HepG2 (cell line): ENCODE measurements around the gene STPG2. TPM values are rescaled to one million over a fixed set of nuclear protein-coding genes. Genes with fewer than 3 reads are reported as not detected.

Source experiments
- ATAC-seq: fragments of 200-7000 bp; cut with Tn5 transposase; 3 replicates; pipeline ENCODE4 v1.9.1; 2020; ENCODE audit warnings: mild to moderate bottlenecking, moderate library complexity
- BruUV-seq: library from RNA; stranded (reverse); fragments of 400-500 nt; replicated peaks from 2 replicates; lab custom pipeline; 2021; lab: Mats Ljungman, UMichigan
- CTCF ChIA-PET: fragments of 300-600 bp; formaldehyde crosslinking; extraction: SDS; loops from one replicate; lab custom pipeline; 2021; ENCODE audit warnings: low total read pairs, inconsistent platforms, low intra/inter-chr PET ratio; lab: Yijun Ruan, JAX
- POLR2A ChIA-PET: fragments of 350-600 bp; sonication (Branson Sonifier 250); formaldehyde crosslinking; loops from one replicate; lab custom pipeline; 2020; ENCODE audit warnings: antibody characterized with exemption, inconsistent platforms; lab: Yijun Ruan, JAX
- DNase-seq: peaks from one replicate; pipeline ENCODE4 v3.0.0-alpha.2; 2015; ENCODE audit warnings: low spot score
- FAIRE-seq: peaks from 3 replicates; lab custom pipeline; 2011; peaks lifted over from hg19 to GRCh38; lab: Jason Lieb, UNC
- H2AFZ ChIP-seq: one replicate; pipeline ENCODE4 v1.6.1; 2011; ENCODE audit warnings: low read length, inconsistent platforms
- H3K27ac ChIP-seq: fragments of 300-600 bp; 3 replicates; pipeline ENCODE4 v1.8.0; 2011; ENCODE audit warnings: mixed run types, mild to moderate bottlenecking, mixed read lengths, low read length, inconsistent platforms; ENCODE audit not compliant: insufficient read depth; ENCODE audit errors: extremely low read length
- H3K27me3 ChIP-seq, 2 experiments: fragments of 200-600 bp in 1 of 2; 2 replicates in 1 of 2; 3 replicates in 1 of 2; pipeline versions ENCODE4 v1.6.0 to v1.8.0; 2011; ENCODE audit warnings: low read length in 2 of 2, mild to moderate bottlenecking in 2 of 2, moderate library complexity in 2 of 2, inconsistent platforms in 1 of 2; ENCODE audit not compliant: insufficient read depth in 2 of 2, control insufficient read depth in 1 of 2
- H3K36me3 ChIP-seq, 2 experiments: fragments of 200-600 bp in 1 of 2; replicated peaks in 1 of 2; 2 replicates in 1 of 2; 3 replicates in 1 of 2; pipeline versions ENCODE4 v1.5.1 to v1.8.0; 2011; ENCODE audit warnings: low read length in 2 of 2, inconsistent platforms in 1 of 2; ENCODE audit not compliant: insufficient read depth in 2 of 2, control insufficient read depth in 1 of 2
- H3K4me1 ChIP-seq: 2 replicates; pipeline ENCODE4 v1.5.1; 2012; ENCODE audit warnings: low read length, inconsistent platforms; ENCODE audit not compliant: insufficient read depth
- H3K4me2 ChIP-seq: 2 replicates; pipeline ENCODE4 v1.6.0; 2011; ENCODE audit warnings: low read depth, low read length, inconsistent platforms
- H3K4me3 ChIP-seq, 3 experiments: fragments of 200-600 bp in 1 of 3; sonication (generic), shearing (Covaris generic) in 1 of 3; replicated peaks in 1 of 3; 2 replicates each; pipeline ENCODE4 v1.5.1; 2011 to 2016; ENCODE audit warnings: low read length in 3 of 3, inconsistent platforms in 2 of 3, low read depth in 2 of 3, mild to moderate bottlenecking in 2 of 3, control low read depth in 1 of 3, mixed read lengths in 1 of 3; ENCODE audit not compliant: insufficient read depth in 1 of 3
- H3K79me2 ChIP-seq: one replicate; pipeline ENCODE4 v1.6.1; 2011; ENCODE audit warnings: low read length, inconsistent platforms; ENCODE audit not compliant: insufficient read depth
- H3K9ac ChIP-seq: 2 replicates; pipeline ENCODE4 v1.6.0; 2011; ENCODE audit warnings: mild to moderate bottlenecking, low read depth, low read length, inconsistent platforms; ENCODE audit not compliant: insufficient read depth
- H3K9me3 ChIP-seq: 2 replicates; pipeline ENCODE4 v1.5.1; 2012; ENCODE audit warnings: mild to moderate bottlenecking, low read length
- H4K20me1 ChIP-seq: 2 replicates; pipeline ENCODE4 v1.6.0; 2011; ENCODE audit warnings: inconsistent platforms, mild to moderate bottlenecking, low read length, moderate library complexity; ENCODE audit not compliant: insufficient read depth
- ATF7 ChIP-seq, 2 experiments: fragments of 450-650 bp in 1 of 2; sonication (generic) in 1 of 2; formaldehyde crosslinking in 1 of 2; IDR thresholded peaks; 2 replicates each; pipeline versions ENCODE4 v1.4.0 to v1.6.1; 2016 to 2020; ENCODE audit warnings: antibody characterized with exemption in 1 of 2, mild to moderate bottlenecking in 1 of 2, missing genetic modification reagents in 1 of 2
- BCL6 ChIP-seq: IDR thresholded peaks from 2 replicates; pipeline ENCODE4 v1.6.1; 2016; ENCODE audit warnings: missing genetic modification reagents, missing compliant biosample characterization
- CEBPB ChIP-seq: IDR thresholded peaks from 2 replicates; pipeline ENCODE4 v1.6.1; 2011; ENCODE audit warnings: low read depth, low read length, improper control_type of control experiment, borderline replicate concordance
- ERF ChIP-seq: IDR thresholded peaks from 2 replicates; pipeline ENCODE4 v1.6.1; 2018; ENCODE audit warnings: missing biosample characterization, missing genetic modification reagents
- GABPB1 ChIP-seq: IDR thresholded peaks from 2 replicates; pipeline ENCODE4 v1.6.1; 2016; ENCODE audit warnings: mild to moderate bottlenecking, missing genetic modification reagents, moderate library complexity, missing compliant biosample characterization
- ONECUT2 ChIP-seq: sonication (generic); formaldehyde crosslinking; IDR thresholded peaks from 2 replicates; pipeline ENCODE4 v1.4.0; 2020; ENCODE audit warnings: missing genetic modification reagents
- PAWR ChIP-seq: sonication (generic); formaldehyde crosslinking; IDR thresholded peaks from 2 replicates; pipeline ENCODE4 v1.4.0; 2020; ENCODE audit warnings: missing genetic modification reagents, mild to moderate bottlenecking, borderline replicate concordance
- POLR2G ChIP-seq: fragments of 200-400 bp; formaldehyde crosslinking; IDR thresholded peaks from 2 replicates; pipeline ENCODE4 v1.6.1; 2018; ENCODE audit warnings: mild to moderate bottlenecking, low read depth, low read length, moderate library complexity
- RXRA ChIP-seq: sonication (generic); formaldehyde crosslinking; IDR thresholded peaks from 2 replicates; pipeline ENCODE4 v1.5.1; 2020; ENCODE audit warnings: missing genetic modification reagents
- SPEN ChIP-seq: sonication (generic); formaldehyde crosslinking; IDR thresholded peaks from 2 replicates; pipeline ENCODE4 v1.5.1; 2020; ENCODE audit warnings: low read depth, mild to moderate bottlenecking, missing genetic modification reagents
- U2AF1 ChIP-seq: fragments of 200-400 bp; formaldehyde crosslinking; optimal IDR thresholded peaks from 2 replicates; pipeline ENCODE3; 2017; ENCODE audit warnings: mild to moderate bottlenecking, low read depth, low read length
- ZNF224 ChIP-seq: sonication (generic); formaldehyde crosslinking; IDR thresholded peaks from 2 replicates; pipeline ENCODE4 v1.5.0; 2020; ENCODE audit warnings: mild to moderate bottlenecking, missing genetic modification reagents
- ZNF235 ChIP-seq: sonication (generic); formaldehyde crosslinking; IDR thresholded peaks from 2 replicates; pipeline ENCODE4 v1.8.1; 2023; ENCODE audit warnings: mild to moderate bottlenecking, missing genetic modification reagents, borderline replicate concordance
- ZNF251 ChIP-seq: sonication (generic); formaldehyde crosslinking; IDR thresholded peaks from 2 replicates; pipeline ENCODE4 v1.9.0; 2021; ENCODE audit warnings: mild to moderate bottlenecking, missing genetic modification reagents
- ZNF333 ChIP-seq: sonication (generic); formaldehyde crosslinking; IDR thresholded peaks from 2 replicates; pipeline ENCODE4 v1.4.0; 2020; ENCODE audit warnings: mild to moderate bottlenecking, missing genetic modification reagents, borderline replicate concordance
- ZNF556 ChIP-seq: sonication (generic); formaldehyde crosslinking; IDR thresholded peaks from 2 replicates; pipeline ENCODE4 v1.4.0; 2020; ENCODE audit warnings: mild to moderate bottlenecking, missing genetic modification reagents, borderline replicate concordance
- ZNF841 ChIP-seq: sonication (generic); formaldehyde crosslinking; IDR thresholded peaks from 2 replicates; pipeline ENCODE4 v1.8.1; 2023; ENCODE audit warnings: missing genetic modification reagents, borderline replicate concordance
- ZSCAN25 ChIP-seq: sonication (generic); formaldehyde crosslinking; IDR thresholded peaks from 2 replicates; pipeline ENCODE4 v1.8.0; 2022; ENCODE audit warnings: mild to moderate bottlenecking, missing genetic modification reagents
- WGBS: methylation state at CpG from one replicate; pipeline ENCODE4 v1.1.6; 2017; ENCODE audit warnings: low lambda C conversion rate; 5-methylcytosine and 5-hydroxymethylcytosine counted together
- in situ Hi-C: cut with HindIII; loops from 2 replicates; pipeline ENCODE4 v1.10.0; 2017; ENCODE audit warnings: low pct_unique_long_range_greater_than_20kb; ENCODE audit not compliant: extremely low pct_ligation_motif_present
- intact Hi-C: fragments of 100-400 bp; cut with micrococcal nuclease; formaldehyde crosslinking; loops from one replicate; pipeline ENCODE4 v1.10.0; 2022; ENCODE audit not compliant: unreplicated experiment
- polyA plus RNA-seq, 8 experiments: library from polyadenylated mRNA; depleted of rRNA in 3 of 8; stranded (reverse) in 7 of 8; unstranded in 1 of 8; fragments of >200 nt; fragmentation: Illumina TruSeq in 4 of 8; extraction: Trizol in 4 of 8; gene quantifications; 2 replicates each; pipeline versions ENCODE4 v1.2.1 to v1.2.3, GENCODE V29; 2011 to 2016; ENCODE audit warnings: low read depth in 4 of 8, missing spikeins in 1 of 8, mixed read lengths in 1 of 8; ENCODE audit not compliant: insufficient read depth in 1 of 8
- total RNA-seq, 5 experiments: library from RNA; depleted of rRNA; stranded (reverse); fragments of >200 nt; fragmentation: Illumina TruSeq; extraction: Trizol; gene quantifications; 2 replicates each; pipeline ENCODE4 v1.2.3, GENCODE V29; 2016; ENCODE audit warnings: low read depth in 1 of 5
- TF ChIP-seq, protein P1 (sequence below): sonication (generic); formaldehyde crosslinking; IDR thresholded peaks from 2 replicates; pipeline ENCODE4 v1.9.0; 2021; ENCODE audit warnings: missing genetic modification reagents, borderline replicate concordance

Gene STPG2
- total and polyA plus RNA-seq, 2 of the 13 experiments (the other 11 are each of a cell fraction or from before 2014, with no cell fraction given) = 0.07 TPM; not detected in 1

GRCh38 chr4:98148856-98149255, 5.6 kb upstream of the STPG2 start:
- Histone ChIP-seq H3K79me2 (no peaks in the 10 kb centered on the region), H3K4me1 (peaks cover 3% of the 10 kb centered on the region), H3K9me3 (peaks cover 9% of the 10 kb centered on the region; the same call in 1 of the 2 replicates), H3K9ac (no peak overlapping the region), H4K20me1 (no peaks in the 10 kb centered on the region), H3K27ac (no peak overlapping the region), H3K4me2 (no peak overlapping the region), H3K36me3 (no peaks in the 10 kb centered on the region), H2AFZ (no peak overlapping the region), H3K4me3 (no peak overlapping the region), H3K27me3 (no peaks in the 10 kb centered on the region; a peak in 1 of 5 replicates)
- no peak for ATAC-seq
- CTCF ChIA-PET = no interaction called here
- FAIRE-seq = no peak
- no TSS peak for BruUV-seq
- intact Hi-C loops (loop anchor here (10.0 kb wide), 1 partner anchor 316 kb away; no protein-coding TSS in a partner anchor), in situ Hi-C loops (no loop called here)
- POLR2A ChIA-PET = no interaction called here
- no peak for DNase-seq
- 0 out of 2 replicates have a peak, but pooled peaks have one; percentile 1 for TF ChIP-seq CEBPB
- TF ChIP-seq U2AF1 = no peak
- TF ChIP-seq ONECUT2 (CRISPR knock-in tag) = no peak

- no CpG with 5 or more reads among the region's 3 CpGs for WGBS
- H4K20me1 ChIP-seq = no peaks in the 10 kb centered on the region
- intact Hi-C loops (no loop called here), in situ Hi-C loops (no loop called here)
- H3K4me2 ChIP-seq = no peak overlapping the region
- no peaks in the 10 kb centered on the region for H3K4me1 ChIP-seq
- no peak overlapping the region for H3K4me3 ChIP-seq
- no peak overlapping the region for H3K9ac ChIP-seq
- no peaks in the 10 kb centered on the region for H3K27me3 ChIP-seq
- H3K9me3 ChIP-seq = no peaks in the 10 kb centered on the region
- H3K79me2 ChIP-seq = no peaks in the 10 kb centered on the region
- CTCF ChIA-PET = no interaction called here
- H3K36me3 ChIP-seq = no peaks in the 10 kb centered on the region
- H3K27ac ChIP-seq = no peak overlapping the region
- FAIRE-seq = no peak
- no TSS peak for BruUV-seq
- no peak overlapping the region for H2AFZ ChIP-seq
- no peak for DNase-seq
- no peak for ATAC-seq
- POLR2A ChIA-PET = no interaction called here
- no peak for TF ChIP-seq ZNF556 (CRISPR knock-in tag)
- TF ChIP-seq U2AF1 = no peak
- TF ChIP-seq PAWR (CRISPR knock-in tag) = no peak
- no peak for TF ChIP-seq GABPB1 (CRISPR knock-in tag)
- TF ChIP-seq ATF7 (IDR thresholded peaks at IDR 0.05) = no peak
- TF ChIP-seq ATF7 (CRISPR knock-in tag; IDR thresholded peaks at IDR 0.05) = no peak
- TF ChIP-seq ZNF251 (CRISPR knock-in tag) = no peak
- no peak for TF ChIP-seq ZNF333 (CRISPR knock-in tag)
- no peak for TF ChIP-seq ZNF224
- no peak for TF ChIP-seq ZNF235
- no peak for TF ChIP-seq BCL6 (CRISPR knock-in tag)
- TF ChIP-seq RXRA (CRISPR knock-in tag) = no peak
- no peak for TF ChIP-seq ZSCAN25 (CRISPR knock-in tag)
- TF ChIP-seq SPEN (CRISPR knock-in tag) = no peak
- TF ChIP-seq, protein P1, sequence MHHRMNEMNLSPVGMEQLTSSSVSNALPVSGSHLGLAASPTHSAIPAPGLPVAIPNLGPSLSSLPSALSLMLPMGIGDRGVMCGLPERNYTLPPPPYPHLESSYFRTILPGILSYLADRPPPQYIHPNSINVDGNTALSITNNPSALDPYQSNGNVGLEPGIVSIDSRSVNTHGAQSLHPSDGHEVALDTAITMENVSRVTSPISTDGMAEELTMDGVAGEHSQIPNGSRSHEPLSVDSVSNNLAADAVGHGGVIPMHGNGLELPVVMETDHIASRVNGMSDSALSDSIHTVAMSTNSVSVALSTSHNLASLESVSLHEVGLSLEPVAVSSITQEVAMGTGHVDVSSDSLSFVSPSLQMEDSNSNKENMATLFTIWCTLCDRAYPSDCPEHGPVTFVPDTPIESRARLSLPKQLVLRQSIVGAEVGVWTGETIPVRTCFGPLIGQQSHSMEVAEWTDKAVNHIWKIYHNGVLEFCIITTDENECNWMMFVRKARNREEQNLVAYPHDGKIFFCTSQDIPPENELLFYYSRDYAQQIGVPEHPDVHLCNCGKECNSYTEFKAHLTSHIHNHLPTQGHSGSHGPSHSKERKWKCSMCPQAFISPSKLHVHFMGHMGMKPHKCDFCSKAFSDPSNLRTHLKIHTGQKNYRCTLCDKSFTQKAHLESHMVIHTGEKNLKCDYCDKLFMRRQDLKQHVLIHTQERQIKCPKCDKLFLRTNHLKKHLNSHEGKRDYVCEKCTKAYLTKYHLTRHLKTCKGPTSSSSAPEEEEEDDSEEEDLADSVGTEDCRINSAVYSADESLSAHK (CRISPR knock-in tag) = no peak
- TF ChIP-seq ERF (CRISPR knock-in tag) = no peak
- TF ChIP-seq ZNF841 (CRISPR knock-in tag) = no peak
- TF ChIP-seq POLR2G = no peak
These were observed 17.1 kb downstream of the STPG2 start for GRCh38 chr4:98126141-98126540.
